ENCODE measurements around the gene F10.
A peak's percentile ranks its signal among the peaks of the same experiment; 100 is the strongest.
"Not testable (repeated sequence)": the region's sequence is repeated elsewhere in the genome, so short reads cannot be mapped to it uniquely, and the experiment has no call there.

F10 gene

GRCh38 chr13:113151745-113152690 lies 29.4 kb downstream of the F10 start:
- DNase-seq (ENCODE audit: low read depth in 1 of 2, low spot score in 1 of 2) = no peak

GRCh38 chr13:113152691-113152983 lies 30.0 kb downstream of the F10 start:
- DNase-seq (ENCODE audit: low read depth in 1 of 2, low spot score in 1 of 2) = no peak

GRCh38 chr13:113152984-113153809 lies 30.6 kb downstream of the F10 start:
- DNase-seq (ENCODE audit: low read depth in 1 of 2, low spot score in 1 of 2) = peak in 1 of 2 donors; percentile 15

- DNase-seq (ENCODE audit: low read depth in 1 of 2, low spot score in 1 of 2) = peak; percentile 53 to 60
These were observed 31.5 kb downstream of the F10 start for GRCh38 chr13:113153810-113154748.

GRCh38 chr13:113155201-113155600 lies 32.6 kb downstream of the F10 start:
- no peak for DNase-seq (ENCODE audit: low read depth in 1 of 2, low spot score in 1 of 2)

GRCh38 chr13:113155982-113156655 lies 33.5 kb downstream of the F10 start:
- DNase-seq (ENCODE audit: low read depth in 1 of 2, low spot score in 1 of 2) = no peak

- DNase-seq (ENCODE audit: low read depth in 1 of 2, low spot score in 1 of 2) = no peak
These were observed 34.8 kb downstream of the F10 start for GRCh38 chr13:113157206-113157928.

- no peak for DNase-seq (ENCODE audit: low read depth in 1 of 2, low spot score in 1 of 2)
These were observed 35.5 kb downstream of the F10 start, which contains the start of gene PROZ for GRCh38 chr13:113157929-113158747. TSS of gene PROZ (plus strand) at chr13:113158648. CDS start at chr13:113158661, 13 bp downstream.

GRCh38 chr13:113158946-113159345 lies 36.3 kb downstream of the F10 start:
- no peak for DNase-seq (ENCODE audit: low read depth in 1 of 2, low spot score in 1 of 2)

GRCh38 chr13:113159701-113160100 lies 37.1 kb downstream of the F10 start:
- DNase-seq (ENCODE audit: low read depth in 1 of 2, low spot score in 1 of 2) = no peak

- DNase-seq (ENCODE audit: low read depth in 1 of 2, low spot score in 1 of 2) = no peak
These were observed 38.4 kb downstream of the F10 start for GRCh38 chr13:113160983-113161382.

GRCh38 chr13:113161433-113161832 lies 38.8 kb downstream of the F10 start:
- no peak for DNase-seq (ENCODE audit: low read depth in 1 of 2, low spot score in 1 of 2)

GRCh38 chr13:113161975-113162374 lies 39.4 kb downstream of the F10 start:
- DNase-seq (ENCODE audit: low read depth in 1 of 2, low spot score in 1 of 2) = not testable (repeated sequence)

- no peak for DNase-seq (ENCODE audit: low read depth in 1 of 2, low spot score in 1 of 2)
These were observed 40.4 kb downstream of the F10 start for GRCh38 chr13:113162783-113163685.

- DNase-seq (ENCODE audit: low read depth in 1 of 2, low spot score in 1 of 2) = no peak
These were observed 41.9 kb downstream of the F10 start for GRCh38 chr13:113164492-113164891.

GRCh38 chr13:113166266-113166665 lies 43.7 kb downstream of the F10 start:
- no peak for DNase-seq (ENCODE audit: low read depth in 1 of 2, low spot score in 1 of 2)

GRCh38 chr13:113166681-113167080 lies 44.1 kb downstream of the F10 start:
- no peak for DNase-seq (ENCODE audit: low read depth in 1 of 2, low spot score in 1 of 2)

GRCh38 chr13:113167155-113167554 lies 44.6 kb downstream of the F10 start:
- no peak for DNase-seq (ENCODE audit: low read depth in 1 of 2, low spot score in 1 of 2)

All from stimulated activated CD4-positive, alpha-beta T cell treated with anti-CD3 and anti-CD28 coated beads, Interleukin-15, amount 100 ng/mL, for 1 hour (primary cell).